Measurements from ENCODE around the gene DNM2. TPM values are rescaled to one million over a fixed set of nuclear protein-coding genes. Genes with fewer than 3 reads are reported as not detected.

Gene DNM2
- total and polyA plus RNA-seq, 9 of the 15 experiments (the other 6 are each of a cell fraction or from before 2014, with no cell fraction given): 2.2 to 161 (median 72.6) TPM

- TF ChIP-seq ZNF133 (CRISPR knock-in tag; IDR thresholded peaks at IDR 0.05): no peak
- TF ChIP-seq SMAD2 (IDR thresholded peaks at IDR 0.05; ENCODE audit: low read depth, low read length): no peak
- no peak for TF ChIP-seq JUNB (CRISPR knock-in tag; conservative IDR thresholded peaks at IDR 0.05)
- no peak for TF ChIP-seq PRDM10 (IDR thresholded peaks at IDR 0.05; ENCODE audit: partially characterized antibody)
- TF ChIP-seq SAP30 (IDR thresholded peaks at IDR 0.05; ENCODE audit: borderline replicate concordance, insufficient read depth, low read depth, low read length, poor library complexity, severe bottlenecking): peak; percentile 79
- TF ChIP-seq FIP1L1 (IDR thresholded peaks at IDR 0.05; ENCODE audit: low read depth, low read length, poor library complexity, severe bottlenecking): no peak
- no peak for TF ChIP-seq SMC3 (conservative IDR thresholded peaks at IDR 0.05; ENCODE audit: insufficient read depth, low read depth, low read length)
- TF ChIP-seq U2AF2 (optimal IDR thresholded peaks at IDR 0.05; ENCODE audit: low read depth, low read length): no peak
- no peak for TF ChIP-seq POLR3G (IDR thresholded peaks at IDR 0.05; ENCODE audit: extremely low read depth, insufficient read length, insufficient replicate concordance)
- TF ChIP-seq NR4A1 (CRISPR knock-in tag; IDR thresholded peaks at IDR 0.05): no peak
- TF ChIP-seq NR4A1 (tag; IDR thresholded peaks at IDR 0.05): 0 out of 2 replicates have a peak, but pooled peaks have one; percentile 47
- TF ChIP-seq GTF2B (IDR thresholded peaks at IDR 0.05; ENCODE audit: extremely low read depth, insufficient read length): no peak
- TF ChIP-seq BHLHE40 (IDR thresholded peaks at IDR 0.05; ENCODE audit: low read length): peak; percentile 49
- TF ChIP-seq ZNF584 (CRISPR knock-in tag; IDR thresholded peaks at IDR 0.05; ENCODE audit: low read depth): no peak
- no peak; the same call in 1 of the 2 replicates for TF ChIP-seq ETS1 (conservative IDR thresholded peaks at IDR 0.05; ENCODE audit: control insufficient read depth, low read depth, low read length)
- no peak for TF ChIP-seq EP400 (IDR thresholded peaks at IDR 0.05)
- TF ChIP-seq ZNF785 (CRISPR knock-in tag; IDR thresholded peaks at IDR 0.05): no peak
- TF ChIP-seq SMARCA5 (IDR thresholded peaks at IDR 0.05): no peak
- TF ChIP-seq TBL1XR1 (IDR thresholded peaks at IDR 0.05; ENCODE audit: low read length in 2 of 2): no peak
- no peak for TF ChIP-seq ATF7 (IDR thresholded peaks at IDR 0.05)
- peak; percentile 74 for TF ChIP-seq FOS (IDR thresholded peaks at IDR 0.05; ENCODE audit: extremely low read depth, insufficient read length)
- TF ChIP-seq E2F1 (CRISPR knock-in tag; IDR thresholded peaks at IDR 0.05): no peak
These were observed 117.3 kb downstream of the DNM2 start (continued) for GRCh38 chr19:10835089-10835753.
